IMR-90 (cell line): ENCODE results near the gene QPRT. TPM values are rescaled to one million over a fixed set of nuclear protein-coding genes. Genes with fewer than 3 reads are reported as not detected.

Source experiments
- ATAC-seq: fragments of 200-7000 bp; cut with Tn5 transposase; 2 replicates; pipeline ENCODE4 v1.9.1; 2020; ENCODE audit warnings: low read depth, mild to moderate bottlenecking, moderate library complexity
- BruUV-seq: library from RNA; stranded (reverse); fragments of 400-500 nt; replicated peaks from 2 replicates; lab custom pipeline; 2021; lab: Mats Ljungman, UMichigan
- CTCF ChIA-PET: fragments of 300-600 bp; formaldehyde crosslinking; extraction: SDS; loops from one replicate; lab custom pipeline; 2021; ENCODE audit warnings: antibody characterized with exemption; lab: Yijun Ruan, JAX
- POLR2A ChIA-PET: fragments of 300-600 bp; sonication (Branson Sonifier 250); formaldehyde crosslinking; loops from one replicate; lab custom pipeline; 2022; ENCODE audit warnings: antibody characterized with exemption; ENCODE audit not compliant: unreplicated experiment; lab: Charles Lee
- DNase-seq: peaks from one replicate; pipeline ENCODE4 v3.0.0; 2013
- H2AFZ ChIP-seq: replicated peaks from 2 replicates; pipeline ENCODE3; 2013; ENCODE audit warnings: low read length, mild to moderate bottlenecking; ENCODE audit not compliant: poor library complexity
- H2AK5ac ChIP-seq: 2 replicates; pipeline ENCODE4 v1.6.1; 2013; ENCODE audit warnings: low read depth, low read length, inconsistent platforms
- H2AK9ac ChIP-seq: replicated peaks from 2 replicates; pipeline ENCODE3; 2013; ENCODE audit warnings: mild to moderate bottlenecking, low read depth, low read length, moderate library complexity; ENCODE audit not compliant: poor library complexity
- H2BK120ac ChIP-seq: 2 replicates; pipeline ENCODE4 v1.6.1; 2013; ENCODE audit warnings: low read depth, low read length, inconsistent platforms
- H2BK15ac ChIP-seq: 3 replicates; pipeline ENCODE4 v1.6.1; 2013; ENCODE audit warnings: low read depth, low read length, inconsistent platforms
- H2BK20ac ChIP-seq: 2 replicates; pipeline ENCODE4 v1.6.1; 2013; ENCODE audit warnings: low read depth, mild to moderate bottlenecking, inconsistent platforms, low read length, moderate library complexity
- H2BK5ac ChIP-seq: 2 replicates; pipeline ENCODE4 v1.6.1; 2013; ENCODE audit warnings: mild to moderate bottlenecking, low read depth, low read length, inconsistent platforms; ENCODE audit not compliant: poor library complexity, severe bottlenecking
- H3K14ac ChIP-seq: replicated peaks from 2 replicates; pipeline ENCODE4 v1.6.1; 2013; ENCODE audit warnings: low read depth, low read length, inconsistent platforms
- H3K18ac ChIP-seq: 2 replicates; pipeline ENCODE4 v1.6.1; 2013; ENCODE audit warnings: low read depth, low read length, control low read depth
- H3K23ac ChIP-seq: 2 replicates; pipeline ENCODE4 v1.6.1; 2013; ENCODE audit warnings: low read depth, low read length, inconsistent platforms
- H3K27ac ChIP-seq: 2 replicates; pipeline ENCODE4 v1.5.1; 2013; ENCODE audit warnings: mild to moderate bottlenecking, control low read depth, low read length; ENCODE audit not compliant: insufficient read depth
- H3K27me3 ChIP-seq: 2 replicates; pipeline ENCODE4 v1.6.1; 2013; ENCODE audit warnings: low read length; ENCODE audit not compliant: control insufficient read depth, insufficient read depth
- H3K36me3 ChIP-seq: 2 replicates; pipeline ENCODE4 v1.6.1; 2013; ENCODE audit warnings: low read length, mixed read lengths; ENCODE audit not compliant: control insufficient read depth, insufficient read depth
- H3K4ac ChIP-seq: 2 replicates; pipeline ENCODE4 v1.6.1; 2013; ENCODE audit warnings: low read depth, low read length, inconsistent platforms
- H3K4me1 ChIP-seq: 2 replicates; pipeline ENCODE4 v1.6.1; 2013; ENCODE audit warnings: low read length, mixed read lengths; ENCODE audit not compliant: control insufficient read depth, insufficient read depth
- H3K4me2 ChIP-seq: 2 replicates; pipeline ENCODE4 v1.6.1; 2013; ENCODE audit warnings: low read depth, mild to moderate bottlenecking, control low read depth, low read length, moderate library complexity
- H3K4me3 ChIP-seq: 2 replicates; pipeline ENCODE4 v1.5.1; 2013; ENCODE audit warnings: low read depth, mild to moderate bottlenecking, control low read depth, low read length, moderate library complexity; ENCODE audit not compliant: insufficient read depth
- H3K56ac ChIP-seq: 2 replicates; pipeline ENCODE4 v1.6.1; 2013; ENCODE audit warnings: low read length, inconsistent platforms; ENCODE audit not compliant: insufficient read depth; ENCODE audit errors: extremely low read depth
- H3K79me1 ChIP-seq, 2 experiments: 2 replicates each; pipeline ENCODE4 v1.6.1; 2013; ENCODE audit warnings: low read length in 2 of 2, inconsistent platforms in 1 of 2, low read depth in 1 of 2
- H3K9ac ChIP-seq: 2 replicates; pipeline ENCODE4 v1.6.1; 2013; ENCODE audit warnings: low read depth, low read length, control low read depth
- H3K9me1 ChIP-seq: 2 replicates; pipeline ENCODE4 v1.6.1; 2013; ENCODE audit warnings: low read length, inconsistent platforms; ENCODE audit not compliant: insufficient read depth
- H3K9me3 ChIP-seq: 2 replicates; pipeline ENCODE4 v1.6.1; 2013; ENCODE audit warnings: low read length; ENCODE audit not compliant: control insufficient read depth, insufficient read depth
- H4K20me1 ChIP-seq: 2 replicates; pipeline ENCODE4 v1.6.1; 2013; ENCODE audit warnings: low read length, inconsistent platforms; ENCODE audit not compliant: insufficient read depth
- H4K5ac ChIP-seq: 2 replicates; pipeline ENCODE4 v1.6.1; 2013; ENCODE audit warnings: mild to moderate bottlenecking, low read depth, low read length, control low read depth
- H4K8ac ChIP-seq, 2 experiments: 2 replicates each; pipeline ENCODE4 v1.6.1; 2013; ENCODE audit warnings: low read depth in 2 of 2, low read length in 2 of 2, control low read depth in 1 of 2, inconsistent platforms in 1 of 2
- H4K91ac ChIP-seq: 2 replicates; pipeline ENCODE4 v1.6.1; 2013; ENCODE audit warnings: low read depth, low read length, inconsistent platforms; ENCODE audit not compliant: insufficient read depth
- RCOR1 ChIP-seq: IDR thresholded peaks from 2 replicates; pipeline ENCODE4 v1.6.1; 2012; ENCODE audit warnings: mild to moderate bottlenecking, low read length, improper control_type of control experiment; ENCODE audit not compliant: insufficient replicate concordance
- WGBS, 2 experiments: methylation state at CpG; one replicate each; pipeline versions ENCODE4 v1.1.5 to v1.1.7; 2013; ENCODE audit warnings: missing lambda C conversion rate in 2 of 2; ENCODE audit not compliant: insufficient read length in 1 of 2; ENCODE audit errors: extremely low coverage in 2 of 2; 5-methylcytosine and 5-hydroxymethylcytosine counted together
- dilution Hi-C: fragments of 300-500 bp; cut with HindIII; formaldehyde crosslinking; loops from one replicate; pipeline ENCODE4 v1.14.3; 2018; ENCODE audit warnings: low sequenced_read_pairs; ENCODE audit not compliant: unreplicated experiment
- in situ Hi-C: fragments of 300-500 bp; cut with MboI; formaldehyde crosslinking; loops from 3 replicates; pipeline ENCODE4 v1.14.3; 2019; ENCODE audit warnings: low sequenced_read_pairs, inconsistent platforms, mixed read lengths
- intact Hi-C: fragments of 100-400 bp; cut with micrococcal nuclease; formaldehyde crosslinking; loops from 2 replicates; pipeline ENCODE4 v1.10.0; 2022
- polyA plus RNA-seq, 3 experiments: library from polyadenylated mRNA; depleted of rRNA; stranded (reverse); fragments of >200 nt; gene quantifications; 2 replicates each; pipeline ENCODE4 v1.2.3, GENCODE V29; 2012; ENCODE audit warnings: low replicate concordance in 1 of 3
- total RNA-seq: library from RNA; depleted of rRNA; stranded (reverse); fragments of >200 nt; gene quantifications from 2 replicates; pipeline ENCODE4 v1.2.3, GENCODE V29; 2012

The QPRT gene
- total and polyA plus RNA-seq, 2 of the 4 experiments (the other 2 are of a cell fraction): 3.4 to 6.3 TPM

DNA sequence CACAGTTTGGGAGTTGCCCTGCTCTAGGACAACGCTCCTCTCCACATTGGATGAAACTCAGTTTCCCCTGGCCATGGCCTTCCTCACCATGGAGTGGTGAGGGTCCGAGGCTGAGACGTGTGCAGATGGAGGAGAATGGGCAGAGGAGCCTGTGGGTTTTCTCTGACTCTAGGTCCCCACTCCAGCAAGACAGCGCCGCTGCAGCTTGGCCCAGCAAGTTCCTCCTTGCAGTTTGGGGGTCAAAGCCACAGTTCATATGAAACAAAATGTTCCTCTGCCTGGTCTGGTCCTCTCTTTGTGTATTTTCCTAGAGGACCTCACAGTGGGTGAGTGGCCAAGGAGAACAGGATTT lies 64.5 kb downstream of the QPRT start:
- H3K9me1 ChIP-seq: no peaks in the 10 kb centered on the region
- intact Hi-C loops: no loop called here
- CTCF ChIA-PET: interaction anchor here (0.5 kb wide), 1 partner anchor 9 kb away, joined by 4 read pairs; no protein-coding TSS in a partner anchor
- H3K4me3 ChIP-seq: no peak overlapping the region
- no peak overlapping the region for H2BK5ac ChIP-seq
- no peak overlapping the region for H3K18ac ChIP-seq
- no TSS peak for BruUV-seq
- dilution Hi-C loops: no loop called here
- peak overlapping the region; percentile 16 for H2AK9ac ChIP-seq
- peaks cover 2% of the 10 kb centered on the region; the same call in 1 of the 2 replicates for H3K9me3 ChIP-seq
- in situ Hi-C loops: no loop called here
- no peaks in the 10 kb centered on the region for H3K4me1 ChIP-seq
- no peak overlapping the region for H2BK120ac ChIP-seq
- no peak overlapping the region for H4K91ac ChIP-seq
- no peak overlapping the region for H3K27ac ChIP-seq
- H2AK5ac ChIP-seq: no peak overlapping the region
- WGBS, 2 experiments: no CpG with 5 or more reads among the region's 5 CpGs
- H3K27me3 ChIP-seq: peaks cover 24% of the 10 kb centered on the region
- H3K79me1 ChIP-seq: no peaks in the 10 kb centered on the region
- no peak for ATAC-seq
- H2BK15ac ChIP-seq: no peak overlapping the region
- H3K14ac ChIP-seq: no peak overlapping the region
- H2BK20ac ChIP-seq: no peak overlapping the region
- no peak overlapping the region for H4K8ac ChIP-seq
- H3K36me3 ChIP-seq: no peaks in the 10 kb centered on the region
- H4K20me1 ChIP-seq: no peaks in the 10 kb centered on the region
- H3K56ac ChIP-seq: no peak overlapping the region
- no peak overlapping the region for H4K5ac ChIP-seq
- POLR2A ChIA-PET: no interaction called here
- no peak for DNase-seq
- no peak overlapping the region for H3K4me2 ChIP-seq
- no peak overlapping the region for H3K9ac ChIP-seq
- no peak overlapping the region for H3K23ac ChIP-seq
- H2AFZ ChIP-seq: no peak overlapping the region
- no peak for TF ChIP-seq RCOR1
- no peak overlapping the region for H3K4ac ChIP-seq
